ENCODE data around the gene THRAP3.
A peak's percentile ranks its signal among the peaks of the same experiment; 100 is the strongest.
"Not testable (repeated sequence)": the region's sequence is repeated elsewhere in the genome, so short reads cannot be mapped to it uniquely, and the experiment has no call there.

THRAP3 gene, protein sequence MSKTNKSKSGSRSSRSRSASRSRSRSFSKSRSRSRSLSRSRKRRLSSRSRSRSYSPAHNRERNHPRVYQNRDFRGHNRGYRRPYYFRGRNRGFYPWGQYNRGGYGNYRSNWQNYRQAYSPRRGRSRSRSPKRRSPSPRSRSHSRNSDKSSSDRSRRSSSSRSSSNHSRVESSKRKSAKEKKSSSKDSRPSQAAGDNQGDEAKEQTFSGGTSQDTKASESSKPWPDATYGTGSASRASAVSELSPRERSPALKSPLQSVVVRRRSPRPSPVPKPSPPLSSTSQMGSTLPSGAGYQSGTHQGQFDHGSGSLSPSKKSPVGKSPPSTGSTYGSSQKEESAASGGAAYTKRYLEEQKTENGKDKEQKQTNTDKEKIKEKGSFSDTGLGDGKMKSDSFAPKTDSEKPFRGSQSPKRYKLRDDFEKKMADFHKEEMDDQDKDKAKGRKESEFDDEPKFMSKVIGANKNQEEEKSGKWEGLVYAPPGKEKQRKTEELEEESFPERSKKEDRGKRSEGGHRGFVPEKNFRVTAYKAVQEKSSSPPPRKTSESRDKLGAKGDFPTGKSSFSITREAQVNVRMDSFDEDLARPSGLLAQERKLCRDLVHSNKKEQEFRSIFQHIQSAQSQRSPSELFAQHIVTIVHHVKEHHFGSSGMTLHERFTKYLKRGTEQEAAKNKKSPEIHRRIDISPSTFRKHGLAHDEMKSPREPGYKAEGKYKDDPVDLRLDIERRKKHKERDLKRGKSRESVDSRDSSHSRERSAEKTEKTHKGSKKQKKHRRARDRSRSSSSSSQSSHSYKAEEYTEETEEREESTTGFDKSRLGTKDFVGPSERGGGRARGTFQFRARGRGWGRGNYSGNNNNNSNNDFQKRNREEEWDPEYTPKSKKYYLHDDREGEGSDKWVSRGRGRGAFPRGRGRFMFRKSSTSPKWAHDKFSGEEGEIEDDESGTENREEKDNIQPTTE

DNA sequence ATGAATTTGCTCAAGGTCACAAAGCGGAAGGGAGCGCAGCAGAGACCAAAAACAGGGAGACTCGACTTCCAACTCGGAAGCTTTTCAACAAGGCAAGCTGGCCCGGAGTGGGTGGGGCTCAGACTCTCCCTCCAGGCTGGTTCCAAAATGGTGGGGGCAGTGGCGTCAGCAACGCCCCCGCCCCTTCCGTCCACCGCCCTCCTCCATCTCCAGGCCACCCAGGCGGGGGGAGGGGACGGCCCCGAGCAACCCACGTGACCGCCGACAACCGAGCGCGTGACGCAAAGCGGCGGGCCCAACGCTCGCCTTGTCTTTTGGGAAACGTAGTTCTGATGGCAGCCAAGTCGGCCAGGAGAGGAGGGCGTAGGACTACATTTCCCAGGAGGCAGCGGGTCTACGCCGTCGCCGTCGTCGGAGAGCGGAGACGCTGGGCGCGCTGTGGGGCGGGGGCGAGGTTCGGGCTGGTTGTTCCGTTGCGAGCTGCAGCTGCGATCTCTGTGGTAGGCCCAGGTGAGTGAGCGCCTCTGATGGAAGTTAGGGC lies at the start of gene THRAP3:
Gene THRAP3 (plus strand): TSS at position 448 of the 541 bp plus-strand sequence. CDS start 58,121 bp downstream, outside the sequence.
- TF ChIP-seq ZNF274 (IDR thresholded peaks at IDR 0.05; ENCODE audit: low read depth, low read length) = no peak
- peak within 1 kb of the TSS; percentile 87 for H3K4me3 ChIP-seq (ENCODE audit: low read length)

DNA sequence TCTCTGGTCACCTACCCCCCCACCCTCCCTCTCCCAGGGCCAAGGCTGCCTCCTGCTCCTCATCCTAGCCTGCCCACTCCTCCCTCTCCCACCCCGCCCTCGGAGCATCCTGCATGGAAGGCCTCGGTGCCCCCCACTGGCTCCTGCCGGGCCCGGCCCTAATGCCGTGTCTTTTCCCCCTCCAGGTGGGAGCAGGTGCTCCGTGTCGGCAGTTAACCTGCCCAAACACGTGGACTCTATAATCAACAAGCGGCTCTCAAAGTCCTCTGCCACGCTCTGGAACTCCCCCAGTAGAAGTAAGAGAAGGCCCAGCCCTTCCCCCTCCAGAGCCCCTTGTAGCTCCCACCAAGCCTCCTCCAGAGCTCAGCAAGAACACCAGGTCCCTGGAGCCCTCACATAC lies 49.5 kb upstream of the THRAP3 start:
- H3K4me3 ChIP-seq (ENCODE audit: low read length) = no peak overlapping the region
- no peak for TF ChIP-seq ZNF274 (IDR thresholded peaks at IDR 0.05; ENCODE audit: low read depth, low read length)

DNA sequence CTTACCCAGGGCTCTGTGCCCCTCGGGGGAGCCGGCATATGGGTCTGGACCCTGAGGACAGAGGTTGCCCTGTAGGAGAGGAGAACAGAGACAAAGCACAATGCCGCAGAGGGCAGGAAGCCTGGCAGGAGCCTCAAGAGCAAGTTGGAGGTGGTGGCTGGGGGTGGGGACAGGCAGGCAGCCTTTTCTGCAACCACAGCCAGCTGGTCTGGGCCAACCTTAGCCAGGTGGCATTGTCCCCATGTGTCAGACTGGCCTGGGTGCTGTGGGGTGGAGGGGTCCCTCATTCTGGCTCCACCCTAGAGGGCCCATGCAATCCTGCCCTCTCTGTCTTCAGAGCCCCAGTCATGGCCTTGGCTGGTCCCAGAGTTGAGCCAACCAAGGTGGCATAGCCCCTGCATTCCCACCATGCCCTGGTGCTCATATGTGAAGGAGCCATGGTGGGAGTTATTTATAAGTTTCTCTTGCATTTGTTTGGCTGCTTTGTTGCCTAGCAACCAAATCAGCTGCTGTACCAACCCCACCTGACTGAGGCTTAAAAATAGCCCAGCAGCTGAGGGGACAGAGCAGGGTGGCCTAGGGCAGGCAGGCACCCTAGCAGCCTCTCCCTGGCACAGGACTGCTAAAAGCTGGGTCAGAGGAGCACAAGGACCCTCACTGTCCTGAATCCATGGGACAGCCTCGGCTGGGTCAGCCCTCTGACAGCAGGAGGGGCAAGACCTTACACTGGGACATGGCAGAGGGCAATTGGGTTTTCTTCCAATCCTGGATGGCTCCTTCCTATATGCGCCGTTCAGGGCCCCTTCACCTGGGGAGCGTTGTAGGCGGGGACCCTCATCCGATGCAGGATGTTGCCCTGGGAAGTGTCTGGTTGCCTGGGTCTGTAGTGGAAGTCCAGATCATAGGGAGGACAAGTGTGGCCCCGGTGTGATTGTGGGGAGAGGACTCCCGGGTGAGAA lies 48.8 kb upstream of the THRAP3 start:
- TF ChIP-seq ZNF274 (IDR thresholded peaks at IDR 0.05; ENCODE audit: low read depth, low read length) = no peak
- H3K4me3 ChIP-seq (ENCODE audit: low read length) = no peak overlapping the region

DNA sequence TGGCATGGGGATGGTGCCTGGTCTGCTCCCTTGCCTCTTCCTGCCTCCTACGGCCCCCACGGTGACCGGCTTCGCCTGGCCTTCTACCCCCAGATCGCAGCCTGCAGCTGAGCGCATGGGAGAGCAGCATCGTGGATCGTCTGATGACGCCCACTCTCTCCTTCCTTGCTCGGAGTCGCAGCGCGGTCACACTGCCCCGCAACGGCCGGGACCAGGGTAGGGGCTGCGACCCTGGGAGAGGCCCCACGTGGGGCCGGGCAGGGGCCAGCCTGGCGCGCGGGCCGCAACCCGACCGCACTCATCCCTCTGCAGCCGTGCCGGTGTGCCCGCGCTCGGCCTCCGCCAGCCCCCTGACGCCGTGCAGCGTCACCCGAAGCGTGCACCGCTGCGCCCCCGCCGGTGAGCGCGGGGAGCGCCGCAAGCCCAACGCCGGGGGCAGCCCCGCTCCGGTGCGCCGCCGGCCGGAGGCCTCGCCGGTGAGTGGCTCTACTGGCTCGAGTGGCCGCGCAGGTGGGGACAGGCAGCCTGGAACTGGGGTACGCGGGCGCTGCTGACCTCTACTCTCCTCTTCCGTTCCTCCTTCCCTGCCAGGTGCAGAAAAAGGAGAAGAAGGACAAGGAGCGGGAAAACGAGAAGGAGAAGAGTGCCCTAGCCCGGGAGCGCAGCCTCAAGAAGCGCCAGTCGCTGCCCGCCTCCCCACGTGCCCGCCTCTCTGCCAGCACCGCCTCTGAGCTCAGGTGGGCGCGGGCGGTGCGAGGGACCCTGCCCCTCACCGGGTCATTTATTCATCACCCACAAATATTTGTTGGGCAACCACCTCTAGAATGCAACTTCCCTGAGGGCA lies 47.9 kb upstream of the THRAP3 start:
- H3K4me3 ChIP-seq (ENCODE audit: low read length) = no peak overlapping the region
- TF ChIP-seq ZNF274 (IDR thresholded peaks at IDR 0.05; ENCODE audit: low read depth, low read length) = no peak

DNA sequence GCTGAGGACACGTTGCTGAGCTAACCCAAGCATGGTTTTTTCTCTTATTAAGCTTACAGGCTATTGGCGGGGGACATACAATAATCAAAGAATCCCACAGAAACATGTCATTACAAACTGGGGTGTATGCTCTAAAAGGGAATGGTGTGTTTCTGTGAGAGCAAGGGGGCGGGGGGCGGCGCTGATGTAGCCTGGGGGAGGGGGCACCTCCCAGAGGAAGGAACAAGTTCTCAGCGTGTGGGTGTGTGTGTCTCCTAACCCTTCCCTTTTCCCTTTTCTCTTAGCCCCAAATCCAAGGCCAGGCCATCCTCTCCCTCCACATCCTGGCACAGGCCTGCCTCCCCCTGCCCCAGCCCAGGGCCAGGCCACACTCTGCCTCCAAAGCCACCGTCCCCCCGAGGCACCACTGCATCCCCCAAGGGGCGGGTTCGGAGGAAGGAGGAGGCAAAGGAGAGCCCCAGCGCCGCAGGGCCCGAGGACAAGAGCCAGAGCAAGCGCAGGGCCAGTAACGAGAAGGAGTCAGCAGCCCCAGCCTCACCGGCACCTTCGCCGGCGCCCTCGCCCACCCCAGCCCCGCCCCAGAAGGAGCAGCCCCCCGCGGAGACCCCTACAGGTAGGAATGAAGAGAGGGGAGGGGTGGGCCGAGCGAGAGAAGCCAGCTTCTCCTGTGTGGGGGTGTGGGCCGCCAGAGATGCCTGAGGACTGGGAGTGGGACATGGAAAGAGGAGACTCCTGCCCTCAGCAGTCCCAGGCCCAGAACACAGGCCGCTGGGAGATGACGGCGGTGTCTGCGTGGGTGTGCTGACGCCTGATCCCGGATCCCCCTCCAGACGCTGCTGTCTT lies 46.4 kb upstream of the THRAP3 start:
- no peak overlapping the region for H3K4me3 ChIP-seq (ENCODE audit: low read length)

DNA sequence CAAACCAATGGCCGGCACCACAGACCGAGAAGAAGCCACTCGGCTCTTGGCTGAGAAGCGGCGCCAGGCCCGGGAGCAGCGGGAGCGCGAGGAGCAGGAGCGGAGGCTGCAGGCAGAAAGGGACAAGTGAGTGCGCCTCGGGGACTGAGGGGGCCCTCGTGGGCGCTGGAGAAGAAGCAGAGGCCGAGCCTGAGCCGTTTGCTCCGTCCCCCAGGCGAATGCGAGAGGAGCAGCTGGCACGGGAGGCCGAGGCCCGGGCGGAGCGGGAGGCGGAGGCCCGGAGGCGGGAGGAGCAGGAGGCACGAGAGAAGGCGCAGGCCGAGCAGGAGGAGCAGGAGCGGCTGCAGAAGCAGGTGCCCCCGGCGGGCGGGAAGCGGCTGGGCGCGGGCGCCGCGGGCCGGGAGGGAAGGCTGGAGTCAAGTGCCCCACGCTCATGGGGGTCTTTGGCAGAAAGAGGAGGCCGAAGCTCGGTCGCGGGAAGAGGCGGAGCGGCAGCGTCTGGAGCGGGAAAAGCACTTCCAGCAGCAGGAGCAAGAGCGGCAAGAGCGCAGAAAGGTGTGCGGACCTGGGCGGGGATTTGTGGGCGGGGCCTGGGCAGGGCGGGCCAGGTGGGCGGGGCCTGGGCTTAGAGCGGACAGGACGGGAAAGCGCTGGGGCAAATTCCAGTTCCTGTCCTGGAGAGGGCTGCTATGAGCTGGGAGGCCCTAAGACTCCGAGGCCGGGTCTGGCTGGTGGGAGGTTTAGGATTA lies 45.6 kb upstream of the THRAP3 start:
- no peak overlapping the region for H3K4me3 ChIP-seq (ENCODE audit: low read length)
- no peak for TF ChIP-seq ZNF274 (IDR thresholded peaks at IDR 0.05; ENCODE audit: low read depth, low read length)

More for the DNA sequence above, 46.4 kb upstream of the THRAP3 start:
- TF ChIP-seq ZNF274 (IDR thresholded peaks at IDR 0.05; ENCODE audit: low read depth, low read length) = no peak

DNA sequence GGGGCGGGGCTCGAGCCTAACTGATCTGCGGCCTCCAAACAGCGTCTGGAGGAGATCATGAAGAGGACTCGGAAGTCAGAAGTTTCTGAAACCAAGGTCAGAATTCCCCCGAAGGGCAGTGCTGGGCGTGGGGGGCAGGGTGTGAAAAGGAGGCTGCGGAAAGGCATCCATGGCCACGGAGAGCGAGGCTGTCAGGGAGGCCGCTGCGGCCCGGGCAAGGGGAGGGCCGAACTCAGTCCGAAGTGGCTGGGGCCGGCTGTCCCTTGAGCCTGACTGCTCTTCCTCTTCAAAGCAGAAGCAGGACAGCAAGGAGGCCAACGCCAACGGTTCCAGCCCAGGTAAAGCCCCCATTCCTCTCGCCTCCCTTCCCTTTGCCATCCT lies 45.0 kb upstream of the THRAP3 start:
- H3K4me3 ChIP-seq (ENCODE audit: low read length) = no peak overlapping the region
- TF ChIP-seq ZNF274 (IDR thresholded peaks at IDR 0.05; ENCODE audit: low read depth, low read length) = no peak

DNA sequence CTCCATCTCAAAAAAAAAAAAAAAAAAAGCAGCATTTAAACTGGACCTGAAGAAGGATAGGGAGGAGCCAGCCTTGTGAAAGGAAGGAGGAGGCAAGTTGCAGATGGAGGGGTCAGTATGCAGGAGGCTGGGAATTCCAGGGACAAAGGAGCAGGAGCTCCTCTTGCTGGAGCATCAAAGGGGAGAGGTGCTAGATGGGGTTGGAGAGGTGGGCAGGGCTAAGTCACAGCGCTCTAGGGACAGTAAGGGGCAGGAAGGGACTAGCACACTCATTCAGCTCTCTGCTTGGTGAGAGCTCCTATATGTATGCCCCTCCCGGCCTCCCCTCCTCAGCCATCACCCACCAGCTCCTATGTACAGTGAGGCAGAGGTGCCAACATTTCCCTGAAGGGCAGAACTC lies 41.5 kb upstream of the THRAP3 start:
- TF ChIP-seq ZNF274 (IDR thresholded peaks at IDR 0.05; ENCODE audit: low read depth, low read length) = no peak
- H3K4me3 ChIP-seq (ENCODE audit: low read length) = no peak overlapping the region

DNA sequence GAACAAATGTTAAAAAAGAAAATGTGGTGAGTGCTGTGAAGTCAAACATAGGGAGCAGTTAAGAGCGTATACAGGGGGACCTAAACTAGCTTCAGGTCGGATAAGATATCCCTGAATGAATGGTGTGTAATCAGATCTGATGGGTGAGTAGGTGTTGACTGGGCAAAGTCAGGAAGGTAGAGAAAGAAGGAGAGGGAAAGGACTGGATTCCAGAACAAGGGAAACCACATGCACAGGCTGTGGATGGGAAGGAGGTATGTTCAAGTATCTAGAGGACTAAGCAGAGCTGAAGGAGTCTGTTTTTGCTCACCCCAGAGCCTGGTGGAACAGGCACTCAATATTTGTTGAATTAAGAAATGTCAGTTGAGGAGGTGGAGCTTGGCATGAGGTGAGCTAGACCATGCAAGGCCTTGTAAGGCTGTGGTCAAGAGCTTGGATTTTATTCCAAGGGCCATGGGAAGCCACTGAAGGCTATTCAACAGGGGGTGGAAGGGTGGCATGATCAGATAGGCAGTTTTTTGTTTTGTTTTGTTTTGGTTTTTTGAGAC lies 40.9 kb upstream of the THRAP3 start:
- no peak for TF ChIP-seq ZNF274 (IDR thresholded peaks at IDR 0.05; ENCODE audit: low read depth, low read length)
- H3K4me3 ChIP-seq (ENCODE audit: low read length) = no peak overlapping the region

DNA sequence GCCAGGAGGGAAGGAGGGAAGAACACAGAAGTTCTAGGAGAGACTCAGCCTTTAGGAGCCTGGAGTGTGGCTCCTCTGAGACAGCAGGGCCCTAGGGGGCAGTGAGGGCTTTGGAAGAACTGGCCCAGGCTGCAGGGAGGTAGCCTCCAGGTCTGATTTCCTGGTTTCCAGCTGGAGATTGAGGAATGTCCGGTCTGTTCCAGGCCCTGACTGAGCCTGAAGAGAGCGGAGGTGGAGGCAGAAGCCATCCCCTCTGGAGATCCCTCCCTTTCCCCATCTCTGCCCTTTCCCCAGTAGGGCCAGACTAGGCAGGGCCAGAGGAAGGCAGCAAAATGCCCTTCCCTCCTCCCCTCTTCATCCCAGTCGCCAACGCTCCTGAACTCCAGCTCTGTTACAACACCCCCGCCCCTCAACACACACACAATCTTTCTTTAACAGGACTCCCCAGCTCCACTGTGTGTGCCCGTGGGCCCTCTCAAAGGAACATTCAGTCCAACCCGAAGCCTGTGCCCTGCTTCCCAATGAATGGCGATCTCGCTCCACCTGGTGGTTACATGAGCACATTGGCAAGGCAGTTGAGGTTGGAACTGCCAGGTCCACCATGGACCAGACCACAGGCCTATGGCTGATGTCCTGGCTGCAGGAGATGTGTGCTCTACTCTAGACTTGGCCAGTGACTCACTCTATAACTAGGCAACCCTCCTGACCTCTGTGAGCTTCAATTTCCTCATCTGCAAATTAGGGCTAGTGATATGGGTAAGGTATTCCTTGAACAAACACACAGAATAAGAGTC lies 36.2 kb upstream of the THRAP3 start:
- TF ChIP-seq ZNF274 (IDR thresholded peaks at IDR 0.05; ENCODE audit: low read depth, low read length) = no peak
- H3K4me3 ChIP-seq (ENCODE audit: low read length) = no peak overlapping the region

DNA sequence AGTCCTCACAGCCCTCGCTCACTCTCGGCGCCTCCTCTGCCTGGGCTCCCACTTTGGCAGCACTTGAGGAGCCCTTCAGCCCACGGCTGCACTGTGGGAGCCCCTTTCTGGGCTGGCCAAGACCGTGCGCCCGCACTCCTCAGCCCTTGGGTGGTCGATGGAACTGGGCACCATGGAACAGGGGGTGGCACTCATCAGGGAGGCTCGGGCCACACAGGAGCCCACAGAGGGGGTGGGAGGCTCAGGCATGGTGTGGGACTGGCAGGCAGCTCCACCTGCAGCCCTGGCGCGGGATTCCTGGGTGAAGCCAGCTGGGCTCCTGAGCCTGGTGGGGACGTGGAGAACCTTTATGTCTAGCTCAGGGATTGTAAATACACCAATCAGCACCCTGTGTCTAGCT lies 27.4 kb upstream of the THRAP3 start:
- not testable (repeated sequence) for H3K4me3 ChIP-seq (ENCODE audit: low read length)

Data from GM08714 (cell line).